Measurements from ENCODE around the gene GPRC5C. TPM values are rescaled to one million over a fixed set of nuclear protein-coding genes. Genes with fewer than 3 reads are reported as not detected.

GPRC5C gene
- total and polyA plus RNA-seq, 2 of the 13 experiments (the other 11 are each of a cell fraction or from before 2014, with no cell fraction given): 85.6 to 300 TPM

DNA sequence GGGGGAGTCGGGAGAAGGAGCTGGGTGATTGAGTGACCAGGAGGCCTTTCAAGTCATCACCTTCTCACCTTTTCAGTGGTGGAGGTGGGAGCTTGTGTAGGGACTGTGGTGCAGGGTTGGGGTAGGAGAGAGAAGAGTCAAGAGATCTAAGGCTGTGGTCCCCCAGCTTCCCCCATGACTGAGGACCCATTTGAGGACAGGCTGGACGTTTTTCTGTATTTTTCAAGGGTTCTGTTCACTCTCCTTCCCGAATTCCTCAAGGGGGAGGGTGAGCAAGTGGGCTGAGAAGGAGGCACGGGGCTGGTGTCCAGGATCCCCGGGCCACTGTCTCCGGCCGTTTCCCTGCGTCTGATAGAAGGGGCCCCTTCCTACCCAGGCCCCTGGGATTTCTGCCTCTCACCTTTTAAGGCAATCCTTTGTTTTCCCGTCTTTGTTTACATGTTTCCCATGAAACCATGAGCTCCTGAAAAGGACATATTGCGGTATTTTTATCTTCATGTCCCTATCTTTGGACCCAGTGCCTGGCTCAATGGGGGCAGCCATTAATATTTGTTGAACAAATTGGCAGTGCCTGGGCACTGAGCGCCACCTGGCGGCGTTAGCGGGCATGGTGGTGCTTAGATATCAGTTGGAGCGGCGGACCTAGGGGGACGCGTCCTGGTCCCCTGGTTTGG is 25.4 kb downstream of the GPRC5C start (continued):
- TF ChIP-seq, protein P1, sequence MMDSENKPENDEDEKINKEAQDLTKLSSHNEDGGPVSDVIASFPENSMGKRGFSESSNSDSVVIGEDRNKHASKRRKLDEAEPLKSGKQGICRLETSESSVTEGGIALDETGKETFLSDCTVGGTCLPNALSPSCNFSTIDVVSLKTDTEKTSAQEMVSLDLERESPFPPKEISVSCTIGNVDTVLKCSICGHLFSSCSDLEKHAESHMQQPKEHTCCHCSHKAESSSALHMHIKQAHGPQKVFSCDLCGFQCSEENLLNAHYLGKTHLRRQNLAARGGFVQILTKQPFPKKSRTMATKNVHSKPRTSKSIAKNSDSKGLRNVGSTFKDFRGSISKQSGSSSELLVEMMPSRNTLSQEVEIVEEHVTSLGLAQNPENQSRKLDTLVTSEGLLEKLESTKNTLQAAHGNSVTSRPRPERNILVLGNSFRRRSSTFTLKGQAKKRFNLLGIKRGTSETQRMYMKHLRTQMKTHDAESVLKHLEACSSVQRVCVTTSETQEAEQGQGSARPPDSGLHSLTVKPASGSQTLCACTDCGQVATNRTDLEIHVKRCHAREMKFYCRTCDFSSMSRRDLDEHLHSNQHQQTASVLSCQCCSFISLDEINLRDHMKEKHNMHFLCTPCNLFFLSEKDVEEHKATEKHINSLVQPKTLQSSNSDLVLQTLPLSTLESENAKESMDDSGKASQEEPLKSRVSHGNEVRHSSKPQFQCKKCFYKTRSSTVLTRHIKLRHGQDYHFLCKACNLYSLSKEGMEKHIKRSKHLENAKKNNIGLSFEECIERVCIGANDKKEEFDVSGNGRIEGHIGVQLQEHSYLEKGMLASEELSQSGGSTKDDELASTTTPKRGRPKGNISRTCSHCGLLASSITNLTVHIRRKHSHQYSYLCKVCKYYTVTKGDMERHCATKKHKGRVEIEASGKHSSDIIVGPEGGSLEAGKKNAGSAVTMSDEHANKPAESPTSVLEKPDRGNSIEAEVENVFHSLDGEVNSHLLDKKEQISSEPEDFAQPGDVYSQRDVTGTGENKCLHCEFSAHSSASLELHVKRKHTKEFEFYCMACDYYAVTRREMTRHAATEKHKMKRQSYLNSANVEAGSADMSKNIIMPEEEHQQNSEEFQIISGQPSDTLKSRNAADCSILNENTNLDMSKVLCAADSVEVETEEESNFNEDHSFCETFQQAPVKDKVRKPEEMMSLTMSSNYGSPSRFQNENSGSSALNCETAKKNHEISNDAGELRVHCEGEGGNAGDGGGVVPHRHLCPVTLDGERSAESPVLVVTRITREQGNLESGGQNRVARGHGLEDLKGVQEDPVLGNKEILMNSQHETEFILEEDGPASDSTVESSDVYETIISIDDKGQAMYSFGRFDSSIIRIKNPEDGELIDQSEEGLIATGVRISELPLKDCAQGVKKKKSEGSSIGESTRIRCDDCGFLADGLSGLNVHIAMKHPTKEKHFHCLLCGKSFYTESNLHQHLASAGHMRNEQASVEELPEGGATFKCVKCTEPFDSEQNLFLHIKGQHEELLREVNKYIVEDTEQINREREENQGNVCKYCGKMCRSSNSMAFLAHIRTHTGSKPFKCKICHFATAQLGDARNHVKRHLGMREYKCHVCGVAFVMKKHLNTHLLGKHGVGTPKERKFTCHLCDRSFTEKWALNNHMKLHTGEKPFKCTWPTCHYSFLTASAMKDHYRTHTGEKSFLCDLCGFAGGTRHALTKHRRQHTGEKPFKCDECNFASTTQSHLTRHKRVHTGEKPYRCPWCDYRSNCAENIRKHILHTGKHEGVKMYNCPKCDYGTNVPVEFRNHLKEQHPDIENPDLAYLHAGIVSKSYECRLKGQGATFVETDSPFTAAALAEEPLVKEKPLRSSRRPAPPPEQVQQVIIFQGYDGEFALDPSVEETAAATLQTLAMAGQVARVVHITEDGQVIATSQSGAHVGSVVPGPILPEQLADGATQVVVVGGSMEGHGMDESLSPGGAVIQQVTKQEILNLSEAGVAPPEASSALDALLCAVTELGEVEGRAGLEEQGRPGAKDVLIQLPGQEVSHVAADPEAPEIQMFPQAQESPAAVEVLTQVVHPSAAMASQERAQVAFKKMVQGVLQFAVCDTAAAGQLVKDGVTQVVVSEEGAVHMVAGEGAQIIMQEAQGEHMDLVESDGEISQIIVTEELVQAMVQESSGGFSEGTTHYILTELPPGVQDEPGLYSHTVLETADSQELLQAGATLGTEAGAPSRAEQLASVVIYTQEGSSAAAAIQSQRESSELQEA (CRISPR knock-in tag; IDR thresholded peaks at IDR 0.05; ENCODE audit: not compliant biosample characterization): no peak
- TF ChIP-seq ARNT2 (CRISPR knock-in tag; IDR thresholded peaks at IDR 0.05; ENCODE audit: low read depth) (no peak), ZNF614 (CRISPR knock-in tag; IDR thresholded peaks at IDR 0.05; ENCODE audit: borderline replicate concordance) (no peak), PCBP1 (IDR thresholded peaks at IDR 0.05; ENCODE audit: borderline replicate concordance, low read depth, low read length) (no peak), NR2F6 (IDR thresholded peaks at IDR 0.05) (no peak), NR2F6 (CRISPR knock-in tag; IDR thresholded peaks at IDR 0.05) (no peak), ZSCAN20 (CRISPR knock-in tag; IDR thresholded peaks at IDR 0.05; ENCODE audit: borderline replicate concordance) (no peak), RNF2 (conservative IDR thresholded peaks at IDR 0.05; ENCODE audit: low read depth) (peak; percentile 77), ZNF883 (CRISPR knock-in tag; IDR thresholded peaks at IDR 0.05; ENCODE audit: not compliant biosample characterization) (peak; percentile 41), DPF2 (CRISPR knock-in tag; IDR thresholded peaks at IDR 0.05; ENCODE audit: borderline replicate concordance, low read depth) (no peak), DR1 (CRISPR knock-in tag; IDR thresholded peaks at IDR 0.05) (no peak), MTA3 (CRISPR knock-in tag; IDR thresholded peaks at IDR 0.05) (no peak), CC2D1A (CRISPR knock-in tag; IDR thresholded peaks at IDR 0.05) (no peak), ZFX (CRISPR knock-in tag; IDR thresholded peaks at IDR 0.05; ENCODE audit: low read depth) (no peak), HNRNPK (IDR thresholded peaks at IDR 0.05; ENCODE audit: low read depth, low read length, poor library complexity, severe bottlenecking) (no peak), ZBTB21 (CRISPR knock-in tag; IDR thresholded peaks at IDR 0.05) (no peak)
- TF ChIP-seq, protein P2, sequence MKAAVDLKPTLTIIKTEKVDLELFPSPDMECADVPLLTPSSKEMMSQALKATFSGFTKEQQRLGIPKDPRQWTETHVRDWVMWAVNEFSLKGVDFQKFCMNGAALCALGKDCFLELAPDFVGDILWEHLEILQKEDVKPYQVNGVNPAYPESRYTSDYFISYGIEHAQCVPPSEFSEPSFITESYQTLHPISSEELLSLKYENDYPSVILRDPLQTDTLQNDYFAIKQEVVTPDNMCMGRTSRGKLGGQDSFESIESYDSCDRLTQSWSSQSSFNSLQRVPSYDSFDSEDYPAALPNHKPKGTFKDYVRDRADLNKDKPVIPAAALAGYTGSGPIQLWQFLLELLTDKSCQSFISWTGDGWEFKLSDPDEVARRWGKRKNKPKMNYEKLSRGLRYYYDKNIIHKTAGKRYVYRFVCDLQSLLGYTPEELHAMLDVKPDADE (CRISPR knock-in tag; IDR thresholded peaks at IDR 0.05): no peak
- TF ChIP-seq, protein P3, sequence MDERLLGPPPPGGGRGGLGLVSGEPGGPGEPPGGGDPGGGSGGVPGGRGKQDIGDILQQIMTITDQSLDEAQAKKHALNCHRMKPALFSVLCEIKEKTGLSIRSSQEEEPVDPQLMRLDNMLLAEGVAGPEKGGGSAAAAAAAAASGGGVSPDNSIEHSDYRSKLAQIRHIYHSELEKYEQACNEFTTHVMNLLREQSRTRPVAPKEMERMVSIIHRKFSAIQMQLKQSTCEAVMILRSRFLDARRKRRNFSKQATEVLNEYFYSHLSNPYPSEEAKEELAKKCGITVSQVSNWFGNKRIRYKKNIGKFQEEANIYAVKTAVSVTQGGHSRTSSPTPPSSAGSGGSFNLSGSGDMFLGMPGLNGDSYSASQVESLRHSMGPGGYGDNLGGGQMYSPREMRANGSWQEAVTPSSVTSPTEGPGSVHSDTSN (CRISPR knock-in tag; IDR thresholded peaks at IDR 0.05): no peak
- TF ChIP-seq, protein P4, sequence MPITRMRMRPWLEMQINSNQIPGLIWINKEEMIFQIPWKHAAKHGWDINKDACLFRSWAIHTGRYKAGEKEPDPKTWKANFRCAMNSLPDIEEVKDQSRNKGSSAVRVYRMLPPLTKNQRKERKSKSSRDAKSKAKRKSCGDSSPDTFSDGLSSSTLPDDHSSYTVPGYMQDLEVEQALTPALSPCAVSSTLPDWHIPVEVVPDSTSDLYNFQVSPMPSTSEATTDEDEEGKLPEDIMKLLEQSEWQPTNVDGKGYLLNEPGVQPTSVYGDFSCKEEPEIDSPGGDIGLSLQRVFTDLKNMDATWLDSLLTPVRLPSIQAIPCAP (CRISPR knock-in tag; IDR thresholded peaks at IDR 0.05; ENCODE audit: low read depth): no peak

Data from HepG2 (cell line).